Brain pericyte (primary cell): Measurements from ENCODE around the gene KLRG1.

Experiments used
- DNase-seq: peaks from one replicate; pipeline ENCODE4 v3.0.0-alpha.2; 2012; ENCODE audit warnings: low read depth, low spot score

KLRG1 gene

GRCh38 chr12:9040484-9041186 lies 51.3 kb downstream of the KLRG1 start:
- DNase-seq = no peak

- no peak for DNase-seq
Observed at GRCh38 chr12:9041321-9041720, 52.0 kb downstream of the KLRG1 start.

- DNase-seq = no peak
Observed at GRCh38 chr12:9043766-9044165, 54.4 kb downstream of the KLRG1 start.

GRCh38 chr12:9047105-9047504 lies 57.8 kb downstream of the KLRG1 start:
- DNase-seq = no peak

GRCh38 chr12:9048930-9049329 lies 59.6 kb downstream of the KLRG1 start:
- DNase-seq = no peak

GRCh38 chr12:9049520-9050133 lies 60.3 kb downstream of the KLRG1 start:
- DNase-seq = no peak

- no peak for DNase-seq
Observed at GRCh38 chr12:9050521-9051157, 61.3 kb downstream of the KLRG1 start.

GRCh38 chr12:9051158-9051550 lies 61.8 kb downstream of the KLRG1 start:
- DNase-seq = no peak

GRCh38 chr12:9052610-9053009 lies 63.3 kb downstream of the KLRG1 start:
- no peak for DNase-seq
